Measurements from ENCODE around the gene DMD. TPM values are rescaled to one million over a fixed set of nuclear protein-coding genes. Genes with fewer than 3 reads are reported as not detected.

The DMD gene
- total and polyA plus RNA-seq, 2 of the 8 experiments (the other 6 are each of a cell fraction or from before 2014, with no cell fraction given) = 4.8 to 7.4 TPM

GRCh38 chrX:32538554-32538953 lies 672.8 kb downstream of the DMD start:
- Histone ChIP-seq H3K27me3 (replicated peaks in 1 of 4; ENCODE audit: control insufficient read depth in 3 of 4, extremely low read depth in 1 of 4, insufficient read depth in 3 of 4, low read length in 3 of 4) (no peaks in the 10 kb centered on the region), H2BK12ac (ENCODE audit: low read depth, low read length) (no peak overlapping the region), H3K9ac (replicated peaks in 1 of 4; ENCODE audit: extremely low read depth in 1 of 4, low read depth in 3 of 4, low read length in 3 of 4) (no peak overlapping the region), H3K27ac (ENCODE audit: low read depth, low read length) (no peak overlapping the region), H2BK20ac (ENCODE audit: low read length) (no peak overlapping the region), H2AFZ (ENCODE audit: low read length) (no peak overlapping the region), H4K91ac (replicated peaks; ENCODE audit: insufficient read length, low read length) (no peak overlapping the region), H2BK120ac (replicated peaks; ENCODE audit: low read depth, low read length) (no peak overlapping the region), H3K23ac (ENCODE audit: insufficient read length) (no peak overlapping the region), H3K4me2 (ENCODE audit: insufficient read depth in 1 of 2, low read depth in 2 of 2, low read length in 2 of 2) (no peak overlapping the region), H3K9me3 (ENCODE audit: insufficient read depth in 2 of 2, low read depth in 1 of 2, low read length in 1 of 2) (no peaks in the 10 kb centered on the region), H3K56ac (replicated peaks; ENCODE audit: insufficient read length, low read depth, low read length) (no peak overlapping the region), H3K79me2 (ENCODE audit: control insufficient read depth in 1 of 2, insufficient read depth in 2 of 2, low read length in 2 of 2) (no peaks in the 10 kb centered on the region), H3K4me3 (ENCODE audit: extremely low read depth in 1 of 4, insufficient read depth in 2 of 4, low read depth in 3 of 4, low read length in 4 of 4) (no peak overlapping the region), H3K4me1 (replicated peaks in 1 of 4; ENCODE audit: control insufficient read depth in 3 of 4, insufficient read depth in 4 of 4, low read length in 3 of 4) (peaks cover 0 to 2% (median 0%) of the 10 kb centered on the region in 4 experiments; a peak in 3 of 7 replicates), H3K4ac (replicated peaks; ENCODE audit: insufficient read length, low read depth, low read length) (no peak overlapping the region), H2AK5ac (ENCODE audit: low read depth, low read length) (no peak overlapping the region), H3K23me2 (ENCODE audit: low read depth, low read length) (no peaks in the 10 kb centered on the region), H3K18ac (ENCODE audit: extremely low read depth, low read length) (no peak overlapping the region; the same call in 1 of the 2 replicates), H3K79me1 (ENCODE audit: low read depth, low read length) (no peaks in the 10 kb centered on the region), H4K20me1 (replicated peaks in 1 of 2; ENCODE audit: control insufficient read depth in 1 of 2, insufficient read depth in 2 of 2, low read length in 2 of 2) (no peaks in the 10 kb centered on the region), H3K14ac (ENCODE audit: insufficient read length) (no peak overlapping the region), H4K8ac (ENCODE audit: extremely low read depth, insufficient read depth, low read length) (no peak overlapping the region), H3K36me3 (ENCODE audit: control insufficient read depth in 2 of 4, insufficient read depth in 4 of 4, low read length in 3 of 4) (no peaks in the 10 kb centered on the region), H2BK15ac (ENCODE audit: low read length) (no peak overlapping the region), H2BK5ac (ENCODE audit: low read depth, low read length) (no peak overlapping the region), H4K5ac (ENCODE audit: insufficient read length, low read depth, low read length) (no peak overlapping the region)
- 92% methylated on average over 8 of the region's 8 CpGs; no CpG with 5 or more reads in 1 of the 2 experiments for WGBS, 2 experiments (ENCODE audit: extremely low coverage in 1 of 2, insufficient coverage in 1 of 2, insufficient read length in 1 of 2, insufficient replicate concordance in 2 of 2, low coverage in 1 of 2, low lambda C conversion rate in 2 of 2, missing lambda C conversion rate in 1 of 2)
- ChIA-PET CTCF (ENCODE audit: partially characterized antibody) (no interaction called here), POLR2A (ENCODE audit: partially characterized antibody) (no interaction called here)
- DNase-seq (ENCODE audit: low read depth in 1 of 2, low spot score in 2 of 2) (no peak), FAIRE-seq (no peak)
- TF ChIP-seq EZH2 (IDR thresholded peaks at IDR 0.05; ENCODE audit: low read depth, low read length, severe bottlenecking) = no peak
- TF ChIP-seq, protein P1, sequence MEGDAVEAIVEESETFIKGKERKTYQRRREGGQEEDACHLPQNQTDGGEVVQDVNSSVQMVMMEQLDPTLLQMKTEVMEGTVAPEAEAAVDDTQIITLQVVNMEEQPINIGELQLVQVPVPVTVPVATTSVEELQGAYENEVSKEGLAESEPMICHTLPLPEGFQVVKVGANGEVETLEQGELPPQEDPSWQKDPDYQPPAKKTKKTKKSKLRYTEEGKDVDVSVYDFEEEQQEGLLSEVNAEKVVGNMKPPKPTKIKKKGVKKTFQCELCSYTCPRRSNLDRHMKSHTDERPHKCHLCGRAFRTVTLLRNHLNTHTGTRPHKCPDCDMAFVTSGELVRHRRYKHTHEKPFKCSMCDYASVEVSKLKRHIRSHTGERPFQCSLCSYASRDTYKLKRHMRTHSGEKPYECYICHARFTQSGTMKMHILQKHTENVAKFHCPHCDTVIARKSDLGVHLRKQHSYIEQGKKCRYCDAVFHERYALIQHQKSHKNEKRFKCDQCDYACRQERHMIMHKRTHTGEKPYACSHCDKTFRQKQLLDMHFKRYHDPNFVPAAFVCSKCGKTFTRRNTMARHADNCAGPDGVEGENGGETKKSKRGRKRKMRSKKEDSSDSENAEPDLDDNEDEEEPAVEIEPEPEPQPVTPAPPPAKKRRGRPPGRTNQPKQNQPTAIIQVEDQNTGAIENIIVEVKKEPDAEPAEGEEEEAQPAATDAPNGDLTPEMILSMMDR (IDR thresholded peaks at IDR 0.05; ENCODE audit: control extremely low read depth in 1 of 3, insufficient read depth in 1 of 3, low read depth in 1 of 3, low read length in 3 of 3) = no peak
- TF ChIP-seq USF2 (IDR thresholded peaks at IDR 0.05; ENCODE audit: low read length) = no peak
- no peak for TF ChIP-seq FOSL1 (IDR thresholded peaks at IDR 0.05; ENCODE audit: insufficient read depth, low read depth, low read length)
- no peak for TF ChIP-seq TAF7 (optimal IDR thresholded peaks at IDR 0.05; ENCODE audit: borderline replicate concordance, low read depth, low read length)
- no peak for TF ChIP-seq RXRA (IDR thresholded peaks at IDR 0.05; ENCODE audit: insufficient read depth, low read depth, low read length)
- TF ChIP-seq MAFK (IDR thresholded peaks at IDR 0.05; ENCODE audit: low read depth, low read length) = no peak
- no peak for TF ChIP-seq TAF1 (IDR thresholded peaks at IDR 0.05; ENCODE audit: low read depth, low read length)
- TF ChIP-seq HDAC2 (IDR thresholded peaks at IDR 0.05; ENCODE audit: borderline replicate concordance in 1 of 2, low read depth in 2 of 2, low read length in 2 of 2) = no peak
- TF ChIP-seq KDM5A (IDR thresholded peaks at IDR 0.05; ENCODE audit: low read length) = no peak

Measured in H1 (cell line).